Neutrophil (primary cell): ENCODE results near the gene RTN4.

Experiments
- H3K27ac ChIP-seq: fragments of 200-600 bp; sonication (generic); 2 replicates; pipeline ENCODE4 v1.5.1; 2016; ENCODE audit warnings: mild to moderate bottlenecking, moderate library complexity
- H3K27me3 ChIP-seq: fragments of 200-600 bp; sonication (generic); 2 replicates; pipeline ENCODE4 v1.6.0; 2016; ENCODE audit warnings: mild to moderate bottlenecking
- H3K36me3 ChIP-seq: fragments of 200-600 bp; sonication (generic); 2 replicates; pipeline ENCODE4 v1.5.1; 2017
- H3K4me1 ChIP-seq, 2 experiments: fragments of 200-600 bp in 1 of 2; sonication (generic) in 1 of 2; 1 replicate in 1 of 2; 2 replicates in 1 of 2; pipeline versions ENCODE4 v1.5.1 to v1.6.1; 2013 to 2016; ENCODE audit warnings: low read depth in 1 of 2, low read length in 1 of 2, mild to moderate bottlenecking in 1 of 2, moderate library complexity in 1 of 2; ENCODE audit not compliant: control insufficient read depth in 1 of 2, insufficient read depth in 1 of 2
- H3K4me3 ChIP-seq, 2 experiments: fragments of 200-600 bp in 1 of 2; sonication (generic) in 1 of 2; 1 replicate in 1 of 2; 2 replicates in 1 of 2; pipeline ENCODE4 v1.5.1; 2013 to 2016; ENCODE audit warnings: low read depth in 1 of 2, low read length in 1 of 2, mild to moderate bottlenecking in 1 of 2, moderate library complexity in 1 of 2
- H3K9me3 ChIP-seq: fragments of 200-600 bp; sonication (generic); 2 replicates; pipeline ENCODE4 v1.5.1; 2016
- TF ChIP-seq, protein P1 (sequence below): fragments of 200-600 bp; sonication (generic); IDR thresholded peaks from 2 replicates; pipeline ENCODE4 v1.5.1; 2016; ENCODE audit warnings: antibody characterized with exemption

RTN4 gene, protein sequence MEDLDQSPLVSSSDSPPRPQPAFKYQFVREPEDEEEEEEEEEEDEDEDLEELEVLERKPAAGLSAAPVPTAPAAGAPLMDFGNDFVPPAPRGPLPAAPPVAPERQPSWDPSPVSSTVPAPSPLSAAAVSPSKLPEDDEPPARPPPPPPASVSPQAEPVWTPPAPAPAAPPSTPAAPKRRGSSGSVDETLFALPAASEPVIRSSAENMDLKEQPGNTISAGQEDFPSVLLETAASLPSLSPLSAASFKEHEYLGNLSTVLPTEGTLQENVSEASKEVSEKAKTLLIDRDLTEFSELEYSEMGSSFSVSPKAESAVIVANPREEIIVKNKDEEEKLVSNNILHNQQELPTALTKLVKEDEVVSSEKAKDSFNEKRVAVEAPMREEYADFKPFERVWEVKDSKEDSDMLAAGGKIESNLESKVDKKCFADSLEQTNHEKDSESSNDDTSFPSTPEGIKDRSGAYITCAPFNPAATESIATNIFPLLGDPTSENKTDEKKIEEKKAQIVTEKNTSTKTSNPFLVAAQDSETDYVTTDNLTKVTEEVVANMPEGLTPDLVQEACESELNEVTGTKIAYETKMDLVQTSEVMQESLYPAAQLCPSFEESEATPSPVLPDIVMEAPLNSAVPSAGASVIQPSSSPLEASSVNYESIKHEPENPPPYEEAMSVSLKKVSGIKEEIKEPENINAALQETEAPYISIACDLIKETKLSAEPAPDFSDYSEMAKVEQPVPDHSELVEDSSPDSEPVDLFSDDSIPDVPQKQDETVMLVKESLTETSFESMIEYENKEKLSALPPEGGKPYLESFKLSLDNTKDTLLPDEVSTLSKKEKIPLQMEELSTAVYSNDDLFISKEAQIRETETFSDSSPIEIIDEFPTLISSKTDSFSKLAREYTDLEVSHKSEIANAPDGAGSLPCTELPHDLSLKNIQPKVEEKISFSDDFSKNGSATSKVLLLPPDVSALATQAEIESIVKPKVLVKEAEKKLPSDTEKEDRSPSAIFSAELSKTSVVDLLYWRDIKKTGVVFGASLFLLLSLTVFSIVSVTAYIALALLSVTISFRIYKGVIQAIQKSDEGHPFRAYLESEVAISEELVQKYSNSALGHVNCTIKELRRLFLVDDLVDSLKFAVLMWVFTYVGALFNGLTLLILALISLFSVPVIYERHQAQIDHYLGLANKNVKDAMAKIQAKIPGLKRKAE

DNA sequence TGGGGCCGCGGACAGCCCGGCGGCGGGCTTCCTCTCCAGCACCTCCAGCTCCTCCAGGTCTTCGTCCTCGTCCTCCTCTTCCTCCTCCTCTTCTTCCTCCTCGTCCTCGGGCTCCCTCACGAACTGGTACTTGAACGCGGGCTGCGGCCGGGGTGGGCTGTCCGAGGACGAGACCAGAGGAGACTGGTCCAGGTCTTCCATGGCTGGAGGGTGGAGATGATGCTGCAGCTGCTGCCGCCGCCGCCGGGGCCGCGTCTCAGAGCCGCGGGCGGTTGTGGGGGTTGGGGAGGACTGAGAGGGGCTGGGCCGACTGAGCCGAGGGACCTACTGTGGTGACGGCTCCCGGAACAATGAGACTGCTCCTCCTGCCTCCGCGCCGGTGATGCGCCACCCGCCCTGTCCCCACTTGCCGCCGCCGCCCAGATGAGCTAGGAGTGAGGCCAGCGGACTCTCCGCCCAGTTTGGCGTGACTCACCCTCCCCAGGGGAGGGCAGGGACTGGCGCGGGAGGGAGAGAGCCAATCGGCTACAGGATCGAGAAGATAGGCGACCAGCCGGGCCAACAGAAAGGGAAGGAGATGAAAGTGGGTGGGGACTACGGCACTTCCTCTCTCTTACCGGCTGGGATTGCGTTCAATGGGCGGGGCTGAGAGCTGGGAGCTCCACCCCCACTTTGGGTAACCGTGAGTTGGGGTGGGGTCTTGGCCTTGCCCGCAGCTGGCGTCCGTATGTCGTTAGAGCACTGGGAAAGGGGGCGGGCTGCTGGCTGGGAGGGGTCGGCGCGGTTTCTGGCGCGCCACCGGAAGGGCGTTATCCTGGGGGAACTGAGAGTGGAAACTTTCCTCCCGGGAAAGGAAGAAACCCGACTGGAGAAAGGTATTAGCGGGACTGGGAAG lies at the start of gene RTN4:
Gene RTN4 (minus strand): TSS at position 352 of the 895 bp plus-strand sequence. CDS start 151 bp downstream, at position 201.
- Histone ChIP-seq H3K9me3 (no peaks in the 10 kb centered on the region), H3K27ac (peak within 1 kb of the TSS; percentile 97), H3K4me3 (peak within 1 kb of the TSS; percentile 93 to 100), H3K27me3 (no peaks in the 10 kb centered on the region), H3K36me3 (no peaks in the 10 kb centered on the region), H3K4me1 (peaks cover 55 to 59% of the 10 kb centered on the region in 2 experiments)
- TF ChIP-seq, protein P1, sequence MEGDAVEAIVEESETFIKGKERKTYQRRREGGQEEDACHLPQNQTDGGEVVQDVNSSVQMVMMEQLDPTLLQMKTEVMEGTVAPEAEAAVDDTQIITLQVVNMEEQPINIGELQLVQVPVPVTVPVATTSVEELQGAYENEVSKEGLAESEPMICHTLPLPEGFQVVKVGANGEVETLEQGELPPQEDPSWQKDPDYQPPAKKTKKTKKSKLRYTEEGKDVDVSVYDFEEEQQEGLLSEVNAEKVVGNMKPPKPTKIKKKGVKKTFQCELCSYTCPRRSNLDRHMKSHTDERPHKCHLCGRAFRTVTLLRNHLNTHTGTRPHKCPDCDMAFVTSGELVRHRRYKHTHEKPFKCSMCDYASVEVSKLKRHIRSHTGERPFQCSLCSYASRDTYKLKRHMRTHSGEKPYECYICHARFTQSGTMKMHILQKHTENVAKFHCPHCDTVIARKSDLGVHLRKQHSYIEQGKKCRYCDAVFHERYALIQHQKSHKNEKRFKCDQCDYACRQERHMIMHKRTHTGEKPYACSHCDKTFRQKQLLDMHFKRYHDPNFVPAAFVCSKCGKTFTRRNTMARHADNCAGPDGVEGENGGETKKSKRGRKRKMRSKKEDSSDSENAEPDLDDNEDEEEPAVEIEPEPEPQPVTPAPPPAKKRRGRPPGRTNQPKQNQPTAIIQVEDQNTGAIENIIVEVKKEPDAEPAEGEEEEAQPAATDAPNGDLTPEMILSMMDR, result peak; percentile 70

DNA sequence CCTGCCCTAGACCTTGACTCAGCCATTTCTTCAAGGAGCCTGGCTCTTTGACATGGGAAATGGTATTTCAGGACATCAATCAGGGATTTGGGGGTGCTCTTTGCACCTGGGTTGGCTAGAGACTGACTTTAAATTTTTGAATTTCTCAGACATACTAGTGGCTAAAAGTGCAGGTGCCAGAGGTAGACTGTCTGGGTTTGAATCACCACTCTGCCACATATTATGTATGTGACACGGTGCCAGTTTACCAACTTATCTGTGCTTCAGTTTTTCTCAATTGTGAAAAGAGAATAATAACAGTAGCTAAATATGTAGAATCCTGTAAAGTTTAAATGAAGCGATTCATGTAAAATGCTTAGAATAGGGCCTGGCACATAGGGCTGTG lies 49.2 kb upstream of the RTN4 start:
- H3K4me3 ChIP-seq, result peak overlapping the region in 1 of 2 experiments; percentile 9
- TF ChIP-seq, protein P1, result no peak
- H3K4me1 ChIP-seq, result peaks cover 57 to 66% of the 10 kb centered on the region in 2 experiments
- no peaks in the 10 kb centered on the region for H3K9me3 ChIP-seq
- peak overlapping the region; percentile 88 for H3K27ac ChIP-seq
- H3K27me3 ChIP-seq, result no peaks in the 10 kb centered on the region
- no peaks in the 10 kb centered on the region for H3K36me3 ChIP-seq

DNA sequence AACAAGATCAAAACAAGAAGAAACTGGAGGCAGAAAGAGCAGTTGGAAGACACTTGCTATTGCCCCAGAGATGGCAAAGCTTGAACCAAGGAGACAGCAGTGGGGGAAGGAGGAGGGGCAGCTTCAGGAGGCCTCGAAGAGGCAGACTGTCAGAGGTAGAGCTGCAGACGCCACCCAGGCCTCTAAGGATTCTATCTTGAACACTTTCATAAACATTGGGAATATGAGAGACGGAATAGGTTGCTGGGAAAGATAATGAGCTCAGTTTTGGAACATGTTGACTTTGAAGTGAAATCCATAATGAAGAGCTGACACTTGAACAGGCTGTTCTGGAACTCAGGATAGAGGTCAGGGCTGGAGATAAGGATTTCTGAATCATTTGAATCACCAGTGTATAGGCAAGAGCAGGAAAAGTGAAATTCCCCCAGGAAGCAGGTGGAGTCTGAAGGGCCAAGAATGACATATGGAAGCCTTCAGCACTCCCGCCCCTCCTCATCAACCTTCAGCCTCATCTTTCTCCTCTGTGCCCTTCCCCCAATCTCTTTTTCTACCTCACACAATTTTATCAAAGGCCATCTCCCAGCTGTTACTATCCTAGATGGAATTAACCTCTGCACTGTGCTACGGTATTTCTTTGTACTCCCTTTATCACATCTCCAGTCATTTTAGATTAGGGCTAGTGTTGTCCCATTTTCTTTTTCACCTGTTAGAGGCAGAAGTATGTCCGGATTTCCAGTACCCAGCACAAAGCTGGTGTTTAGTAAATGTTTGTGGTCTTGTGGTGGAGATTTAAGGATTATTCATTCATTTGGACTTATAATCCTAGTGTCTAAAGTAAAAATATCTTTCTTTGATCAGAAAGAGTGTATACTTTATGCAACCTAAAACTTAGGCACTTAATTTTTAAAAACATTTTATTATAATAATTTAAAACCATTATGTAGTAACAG lies 47.5 kb upstream of the RTN4 start:
- Histone ChIP-seq H3K4me3 (no peak overlapping the region), H3K36me3 (no peaks in the 10 kb centered on the region), H3K4me1 (peaks cover 73 to 81% of the 10 kb centered on the region in 2 experiments), H3K27ac (peak overlapping the region; percentile 88), H3K9me3 (no peaks in the 10 kb centered on the region), H3K27me3 (no peaks in the 10 kb centered on the region)
- TF ChIP-seq, protein P1, result no peak

DNA sequence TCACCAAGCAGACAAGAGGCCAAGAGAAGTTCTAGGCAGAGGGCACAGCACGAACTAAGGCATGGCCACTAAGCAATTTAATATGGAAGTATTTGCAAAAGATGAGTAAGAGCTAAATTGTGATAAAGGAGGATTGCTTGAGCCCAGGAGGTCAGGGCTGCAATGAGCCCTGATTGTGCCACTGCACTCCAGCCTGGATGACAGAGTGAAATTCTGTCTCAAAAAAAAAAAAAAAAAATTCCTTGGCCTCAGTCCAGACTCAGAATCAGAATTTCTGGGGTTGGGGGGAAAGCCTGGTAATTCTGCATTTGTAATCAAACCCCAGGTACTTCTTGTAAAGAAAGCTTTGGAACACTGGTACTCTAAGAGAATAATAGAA lies 46.8 kb upstream of the RTN4 start:
- H3K27ac ChIP-seq, result peak overlapping the region; percentile 88
- H3K4me1 ChIP-seq, result peaks cover 78 to 85% of the 10 kb centered on the region in 2 experiments

More for the DNA sequence above, 46.8 kb upstream of the RTN4 start:
- TF ChIP-seq, protein P1, result no peak
- no peaks in the 10 kb centered on the region for H3K9me3 ChIP-seq
- H3K4me3 ChIP-seq, result no peak overlapping the region
- H3K27me3 ChIP-seq, result no peaks in the 10 kb centered on the region
- no peaks in the 10 kb centered on the region for H3K36me3 ChIP-seq
